ENCODE measurements around the gene SPANXN4.

DNA sequence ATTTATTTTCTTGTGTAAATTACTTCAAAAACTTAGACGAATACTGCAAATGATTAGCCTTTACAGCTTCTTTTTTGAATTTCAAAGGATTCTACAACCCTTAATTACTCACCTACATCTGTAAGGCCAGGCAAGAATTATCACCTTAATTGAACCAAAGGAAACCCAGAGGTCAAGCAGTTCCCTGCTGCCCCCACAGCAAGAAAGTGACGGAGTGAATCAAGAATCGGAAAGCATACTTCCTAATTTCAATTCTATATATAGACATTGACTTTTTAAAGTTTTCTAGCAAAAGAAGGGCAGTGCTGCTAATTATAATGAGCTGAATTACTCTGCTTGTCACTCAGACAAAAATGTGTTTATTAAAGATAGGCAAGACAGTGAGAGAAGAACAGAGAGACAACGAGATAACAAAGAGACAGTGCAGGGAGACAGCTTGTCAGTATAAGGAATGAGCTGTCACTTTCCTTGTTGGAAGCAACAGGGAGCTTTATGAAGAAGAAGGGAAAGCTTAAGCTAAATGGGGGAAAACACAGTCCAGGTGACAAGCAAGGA, 47.5 kb upstream of the SPANXN4 start:
- no peak for TF ChIP-seq POLR2A (IDR thresholded peaks at IDR 0.05)
- TF ChIP-seq, protein P1, sequence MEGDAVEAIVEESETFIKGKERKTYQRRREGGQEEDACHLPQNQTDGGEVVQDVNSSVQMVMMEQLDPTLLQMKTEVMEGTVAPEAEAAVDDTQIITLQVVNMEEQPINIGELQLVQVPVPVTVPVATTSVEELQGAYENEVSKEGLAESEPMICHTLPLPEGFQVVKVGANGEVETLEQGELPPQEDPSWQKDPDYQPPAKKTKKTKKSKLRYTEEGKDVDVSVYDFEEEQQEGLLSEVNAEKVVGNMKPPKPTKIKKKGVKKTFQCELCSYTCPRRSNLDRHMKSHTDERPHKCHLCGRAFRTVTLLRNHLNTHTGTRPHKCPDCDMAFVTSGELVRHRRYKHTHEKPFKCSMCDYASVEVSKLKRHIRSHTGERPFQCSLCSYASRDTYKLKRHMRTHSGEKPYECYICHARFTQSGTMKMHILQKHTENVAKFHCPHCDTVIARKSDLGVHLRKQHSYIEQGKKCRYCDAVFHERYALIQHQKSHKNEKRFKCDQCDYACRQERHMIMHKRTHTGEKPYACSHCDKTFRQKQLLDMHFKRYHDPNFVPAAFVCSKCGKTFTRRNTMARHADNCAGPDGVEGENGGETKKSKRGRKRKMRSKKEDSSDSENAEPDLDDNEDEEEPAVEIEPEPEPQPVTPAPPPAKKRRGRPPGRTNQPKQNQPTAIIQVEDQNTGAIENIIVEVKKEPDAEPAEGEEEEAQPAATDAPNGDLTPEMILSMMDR (IDR thresholded peaks at IDR 0.05): no peak

Measured in lower leg skin (tissue), 3 donors.